ENCODE data around the gene CHRNB2. TPM values are rescaled to one million over a fixed set of nuclear protein-coding genes. Genes with fewer than 3 reads are reported as not detected.

The CHRNB2 gene
- total and polyA plus RNA-seq, 2 donors (not counting 1 experiment from before 2014, with no cell fraction given): 0.02 TPM; not detected in 1

DNA sequence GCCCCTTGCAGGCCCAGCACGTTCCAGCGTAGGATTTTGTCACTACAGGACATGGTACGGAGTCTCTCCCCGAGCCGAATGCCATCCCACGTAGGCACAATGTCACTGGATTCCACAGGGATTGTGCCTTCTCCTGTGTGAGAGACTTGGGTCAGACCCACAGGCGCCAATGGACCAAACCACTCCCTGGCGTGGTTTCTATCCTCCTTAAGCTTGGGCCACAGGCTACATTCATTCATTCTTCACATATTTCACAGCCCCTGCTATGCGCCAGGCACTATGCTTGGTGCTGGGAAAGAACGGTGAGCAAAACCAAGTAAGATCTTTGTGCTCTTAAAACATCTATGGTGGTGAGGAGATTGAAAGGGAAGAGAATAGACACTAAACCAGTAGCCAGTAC, 18.7 kb downstream of the CHRNB2 start:
- Histone ChIP-seq H3K36me3 (ENCODE audit: control insufficient read depth, insufficient read depth, low read length) (peaks cover 46% of the 10 kb centered on the region), H3K9ac (ENCODE audit: insufficient read depth, low read length) (no peak overlapping the region), H3K27me3 (ENCODE audit: control insufficient read depth, insufficient read depth, low read length) (no peaks in the 10 kb centered on the region), H3K4me2 (ENCODE audit: extremely low read depth, insufficient read depth, low read length) (no peak overlapping the region), H4K20me1 (ENCODE audit: control insufficient read depth, extremely low read depth, insufficient read depth, low read length) (no peaks in the 10 kb centered on the region), H3K4me3 (replicated peaks in 1 of 4; ENCODE audit: control extremely low read depth in 1 of 4, insufficient read depth in 1 of 4, low read depth in 3 of 4, low read length in 4 of 4) (no peak overlapping the region), H2AFZ (ENCODE audit: low read length) (no peak overlapping the region), H3K79me2 (ENCODE audit: control insufficient read depth, insufficient read depth, low read length) (no peaks in the 10 kb centered on the region), H3K9me3 (ENCODE audit: control insufficient read depth, insufficient read depth, low read depth, low read length) (no peaks in the 10 kb centered on the region), H3K4me1 (ENCODE audit: control insufficient read depth, extremely low read depth, insufficient read depth, low read length) (no peaks in the 10 kb centered on the region), H3K27ac (ENCODE audit: insufficient read depth, low read length) (no peak overlapping the region)
- peak in 1 of 2 donors; percentile 26 for DNase-seq (ENCODE audit: low read depth in 2 of 2)
- TF ChIP-seq, protein P1, sequence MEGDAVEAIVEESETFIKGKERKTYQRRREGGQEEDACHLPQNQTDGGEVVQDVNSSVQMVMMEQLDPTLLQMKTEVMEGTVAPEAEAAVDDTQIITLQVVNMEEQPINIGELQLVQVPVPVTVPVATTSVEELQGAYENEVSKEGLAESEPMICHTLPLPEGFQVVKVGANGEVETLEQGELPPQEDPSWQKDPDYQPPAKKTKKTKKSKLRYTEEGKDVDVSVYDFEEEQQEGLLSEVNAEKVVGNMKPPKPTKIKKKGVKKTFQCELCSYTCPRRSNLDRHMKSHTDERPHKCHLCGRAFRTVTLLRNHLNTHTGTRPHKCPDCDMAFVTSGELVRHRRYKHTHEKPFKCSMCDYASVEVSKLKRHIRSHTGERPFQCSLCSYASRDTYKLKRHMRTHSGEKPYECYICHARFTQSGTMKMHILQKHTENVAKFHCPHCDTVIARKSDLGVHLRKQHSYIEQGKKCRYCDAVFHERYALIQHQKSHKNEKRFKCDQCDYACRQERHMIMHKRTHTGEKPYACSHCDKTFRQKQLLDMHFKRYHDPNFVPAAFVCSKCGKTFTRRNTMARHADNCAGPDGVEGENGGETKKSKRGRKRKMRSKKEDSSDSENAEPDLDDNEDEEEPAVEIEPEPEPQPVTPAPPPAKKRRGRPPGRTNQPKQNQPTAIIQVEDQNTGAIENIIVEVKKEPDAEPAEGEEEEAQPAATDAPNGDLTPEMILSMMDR (conservative IDR thresholded peaks at IDR 0.05 in 1 of 2, IDR thresholded peaks at IDR 0.05 in 1 of 2; ENCODE audit: low read depth in 1 of 2, low read length in 2 of 2): no peak
- no peak for TF ChIP-seq EZH2 (IDR thresholded peaks at IDR 0.05; ENCODE audit: low read length, missing control alignments)

DNA sequence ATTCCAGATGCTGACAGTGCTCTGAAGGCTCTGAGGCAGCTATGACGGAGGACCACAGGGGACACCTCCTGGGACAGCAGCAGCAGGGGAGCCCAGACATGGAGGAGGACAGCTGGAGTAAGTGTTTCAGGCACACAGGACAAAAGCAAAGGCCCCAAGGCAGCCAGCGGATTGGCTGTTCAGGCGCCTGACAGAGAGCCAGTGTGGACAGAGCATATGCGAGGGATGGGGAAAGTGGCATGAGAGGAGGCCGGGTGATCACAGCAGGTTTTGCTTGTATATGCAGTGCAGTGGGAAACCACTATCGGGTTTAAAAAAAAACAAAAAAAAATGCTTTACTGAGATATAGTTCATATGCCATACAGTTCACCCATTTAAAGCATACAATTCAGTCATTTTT, 19.1 kb downstream of the CHRNB2 start:
- no peaks in the 10 kb centered on the region for H3K27me3 ChIP-seq (ENCODE audit: control insufficient read depth, insufficient read depth, low read length)
- H3K9me3 ChIP-seq (ENCODE audit: control insufficient read depth, insufficient read depth, low read depth, low read length): no peaks in the 10 kb centered on the region
- H2AFZ ChIP-seq (ENCODE audit: low read length): no peak overlapping the region
- no peak for DNase-seq (ENCODE audit: low read depth in 2 of 2)
- no peak overlapping the region for H3K4me2 ChIP-seq (ENCODE audit: extremely low read depth, insufficient read depth, low read length)
- no peaks in the 10 kb centered on the region for H3K4me1 ChIP-seq (ENCODE audit: control insufficient read depth, extremely low read depth, insufficient read depth, low read length)
- H3K4me3 ChIP-seq (replicated peaks in 1 of 4; ENCODE audit: control extremely low read depth in 1 of 4, insufficient read depth in 1 of 4, low read depth in 3 of 4, low read length in 4 of 4): no peak overlapping the region
- TF ChIP-seq EZH2 (IDR thresholded peaks at IDR 0.05; ENCODE audit: low read length, missing control alignments): no peak
- TF ChIP-seq, protein P1 (conservative IDR thresholded peaks at IDR 0.05 in 1 of 2, IDR thresholded peaks at IDR 0.05 in 1 of 2; ENCODE audit: low read depth in 1 of 2, low read length in 2 of 2): no peak
- no peaks in the 10 kb centered on the region for H4K20me1 ChIP-seq (ENCODE audit: control insufficient read depth, extremely low read depth, insufficient read depth, low read length)
- H3K79me2 ChIP-seq (ENCODE audit: control insufficient read depth, insufficient read depth, low read length): no peaks in the 10 kb centered on the region
- H3K36me3 ChIP-seq (ENCODE audit: control insufficient read depth, insufficient read depth, low read length): peaks cover 46% of the 10 kb centered on the region
- H3K27ac ChIP-seq (ENCODE audit: insufficient read depth, low read length): no peak overlapping the region
- no peak overlapping the region for H3K9ac ChIP-seq (ENCODE audit: insufficient read depth, low read length)

DNA sequence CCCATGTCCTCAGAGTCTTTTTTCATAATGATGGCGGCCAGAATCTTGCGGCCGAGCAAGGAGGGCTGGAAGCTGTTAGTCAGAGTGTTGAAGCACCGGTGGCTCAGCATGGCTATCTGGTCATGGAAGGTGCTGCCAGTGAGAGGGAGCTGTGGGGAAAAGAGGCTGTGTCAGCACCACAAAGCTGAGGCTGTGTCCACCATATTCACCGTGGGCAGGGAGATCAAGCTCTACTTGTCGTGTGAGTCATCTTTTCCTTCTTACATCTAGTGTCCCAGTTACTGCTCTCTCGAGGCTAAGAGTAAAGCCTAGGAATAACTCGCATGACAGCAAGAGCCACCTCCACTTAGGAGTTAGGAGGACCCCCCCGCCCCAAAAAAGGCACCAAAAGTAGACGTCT, 22.2 kb downstream of the CHRNB2 start:
- H4K20me1 ChIP-seq (ENCODE audit: control insufficient read depth, extremely low read depth, insufficient read depth, low read length): no peaks in the 10 kb centered on the region

More for the DNA sequence above, 22.2 kb downstream of the CHRNB2 start:
- TF ChIP-seq, protein P1 (conservative IDR thresholded peaks at IDR 0.05 in 1 of 2, IDR thresholded peaks at IDR 0.05 in 1 of 2; ENCODE audit: low read depth in 1 of 2, low read length in 2 of 2): no peak
- no peak for TF ChIP-seq EZH2 (IDR thresholded peaks at IDR 0.05; ENCODE audit: low read length, missing control alignments)
- no peak overlapping the region for H2AFZ ChIP-seq (ENCODE audit: low read length)
- H3K9me3 ChIP-seq (ENCODE audit: control insufficient read depth, insufficient read depth, low read depth, low read length): no peaks in the 10 kb centered on the region
- H3K36me3 ChIP-seq (ENCODE audit: control insufficient read depth, insufficient read depth, low read length): peaks cover 36% of the 10 kb centered on the region
- H3K27ac ChIP-seq (ENCODE audit: insufficient read depth, low read length): no peak overlapping the region
- H3K9ac ChIP-seq (ENCODE audit: insufficient read depth, low read length): no peak overlapping the region
- no peaks in the 10 kb centered on the region for H3K79me2 ChIP-seq (ENCODE audit: control insufficient read depth, insufficient read depth, low read length)
- H3K4me3 ChIP-seq (replicated peaks in 1 of 4; ENCODE audit: control extremely low read depth in 1 of 4, insufficient read depth in 1 of 4, low read depth in 3 of 4, low read length in 4 of 4): no peak overlapping the region
- no peaks in the 10 kb centered on the region for H3K27me3 ChIP-seq (ENCODE audit: control insufficient read depth, insufficient read depth, low read length)
- no peaks in the 10 kb centered on the region for H3K4me1 ChIP-seq (ENCODE audit: control insufficient read depth, extremely low read depth, insufficient read depth, low read length)
- no peak overlapping the region for H3K4me2 ChIP-seq (ENCODE audit: extremely low read depth, insufficient read depth, low read length)
- DNase-seq (ENCODE audit: low read depth in 2 of 2): peak in 1 of 2 donors; percentile 25
